Esophagus squamous epithelium (tissue), 5 donors: ENCODE results near the gene RAB27A. TPM values are rescaled to one million over a fixed set of nuclear protein-coding genes. Genes with fewer than 3 reads are reported as not detected.
"Not testable (repeated sequence)": the region's sequence is repeated elsewhere in the genome, so short reads cannot be mapped to it uniquely, and the experiment has no call there.

Experiments used
- DNase-seq: peaks from one replicate; lab custom pipeline; 2025; lab: John Stamatoyannopoulos, UW
- H3K27ac ChIP-seq, 4 donors: fragments of 200-600 bp; sonication (generic); one replicate each; pipeline ENCODE4 v1.5.1; 2016 to 2019; ENCODE audit warnings: mild to moderate bottlenecking in 1 of 4
- H3K27me3 ChIP-seq, 4 donors: fragments of 200-600 bp; sonication (generic); 1 replicate in 3 of 4; 2 replicates in 1 of 4; pipeline versions ENCODE4 v1.5.1 to v1.6.0; 2017 to 2021; ENCODE audit warnings: antibody characterized with exemption in 1 of 4
- H3K36me3 ChIP-seq, 3 donors: fragments of 200-600 bp; sonication (generic); one replicate each; pipeline ENCODE4 v1.5.1; 2016 to 2019
- H3K4me1 ChIP-seq, 3 donors: fragments of 200-600 bp; sonication (generic); one replicate each; pipeline ENCODE4 v1.5.1; 2017 to 2019
- H3K4me3 ChIP-seq, 4 donors: fragments of 200-600 bp; sonication (generic); 1 replicate in 3 of 4; 2 replicates in 1 of 4; pipeline ENCODE4 v1.5.1; 2016 to 2019; ENCODE audit warnings: mild to moderate bottlenecking in 2 of 4, moderate library complexity in 1 of 4
- H3K9me3 ChIP-seq, 3 donors: fragments of 200-600 bp; sonication (generic); one replicate each; pipeline ENCODE4 v1.5.1; 2016 to 2019
- POLR2A ChIP-seq, 4 donors: fragments of 450-650 bp; IDR thresholded peaks; one replicate each; pipeline ENCODE4 v1.6.1; 2017; ENCODE audit warnings: antibody characterized with exemption in 4 of 4, mild to moderate bottlenecking in 4 of 4, moderate library complexity in 3 of 4
- WGBS, 2 donors: methylation state at CpG; one replicate each; pipeline ENCODE4 v1.1.5; 2018; 5-methylcytosine and 5-hydroxymethylcytosine counted together
- intact Hi-C: fragments of 100-400 bp; cut with DNase I; formaldehyde crosslinking; loops from one replicate; pipeline ENCODE4 v1.15.0; 2022
- total RNA-seq, 4 donors: library from RNA; depleted of rRNA; stranded (reverse); fragments of >200 nt; gene quantifications; one replicate each; pipeline ENCODE4 v1.1.0, GENCODE V29; 2016
- TF ChIP-seq, protein P1 (sequence below), 6 experiments: fragments of 450-650 bp in 4 of 6; fragments of 200-600 bp in 2 of 6; sonication (generic) in 2 of 6; IDR thresholded peaks; one replicate each; pipeline ENCODE4 v1.5.1; 2016 to 2019; ENCODE audit warnings: antibody characterized with exemption in 6 of 6, mild to moderate bottlenecking in 4 of 6, moderate library complexity in 4 of 6
- donor health status: DM: yes; HTN: yes; CAD: no.

Gene RAB27A
- total RNA-seq, 4 donors from 2014 or later: 8.7 to 16.2 (median 11.7) TPM

DNA sequence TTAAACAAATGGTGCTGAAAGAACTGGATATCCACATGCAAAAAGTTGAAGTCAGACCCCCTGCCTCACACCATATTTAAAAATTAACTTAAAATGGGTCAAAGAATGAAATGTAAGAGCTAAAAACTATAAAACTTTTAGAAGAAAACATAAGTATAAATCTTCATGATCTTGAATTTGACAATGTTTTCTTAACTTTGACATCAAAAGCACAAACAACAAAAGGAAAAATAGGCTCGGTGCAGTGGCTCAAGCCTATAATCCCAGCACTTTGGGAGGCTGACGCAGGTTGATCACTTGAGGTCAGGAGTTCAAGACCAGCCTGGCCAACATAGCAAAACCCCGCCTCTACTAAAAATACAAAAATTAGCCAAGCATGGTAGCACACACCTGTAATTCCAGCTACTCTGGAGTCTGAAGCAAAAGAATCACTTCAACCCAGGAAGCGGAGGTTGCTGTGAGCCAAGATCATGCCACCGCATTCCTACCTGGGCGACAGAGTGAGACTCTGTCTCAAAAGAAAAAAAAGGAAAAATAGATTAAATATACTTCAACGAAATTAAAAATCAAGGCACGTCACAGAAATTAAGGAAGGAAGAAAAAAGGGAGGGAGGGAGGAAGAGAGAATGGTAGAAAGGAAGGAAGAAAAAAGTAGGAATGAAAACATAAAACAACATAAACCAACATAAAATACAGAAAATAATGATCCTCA, 1.5 kb downstream of the RAB27A start:
- no peaks in the 10 kb centered on the region for H3K9me3 ChIP-seq
- DNase-seq: no peak

GRCh38 chr15:55286442-55287189, 3.0 kb downstream of the RAB27A start:
- H3K27ac ChIP-seq, H3K4me3 ChIP-seq, intact Hi-C loops: not testable (repeated sequence)

More for the DNA sequence above, 1.5 kb downstream of the RAB27A start:
- H3K27me3 ChIP-seq: no peaks in the 10 kb centered on the region
- H3K4me3 ChIP-seq: peak overlapping the region in 3 of 4 donors; percentile 77 to 92 (median 79)
- peak overlapping the region in 2 of 4 donors; percentile 95 to 96 for H3K27ac ChIP-seq
- 65 to 78% methylated on average over 8 of the region's 8 CpGs for WGBS, 2 donors
- peaks cover 0 to 46% (median 14%) of the 10 kb centered on the region in 3 donors for H3K4me1 ChIP-seq
- intact Hi-C loops: loop anchor here (2.0 kb wide), 1 partner anchor 69 kb away; no protein-coding TSS in a partner anchor
- no peaks in the 10 kb centered on the region for H3K36me3 ChIP-seq
- no peak for TF ChIP-seq POLR2A (IDR thresholded peaks at IDR 0.05)
- TF ChIP-seq, protein P1, sequence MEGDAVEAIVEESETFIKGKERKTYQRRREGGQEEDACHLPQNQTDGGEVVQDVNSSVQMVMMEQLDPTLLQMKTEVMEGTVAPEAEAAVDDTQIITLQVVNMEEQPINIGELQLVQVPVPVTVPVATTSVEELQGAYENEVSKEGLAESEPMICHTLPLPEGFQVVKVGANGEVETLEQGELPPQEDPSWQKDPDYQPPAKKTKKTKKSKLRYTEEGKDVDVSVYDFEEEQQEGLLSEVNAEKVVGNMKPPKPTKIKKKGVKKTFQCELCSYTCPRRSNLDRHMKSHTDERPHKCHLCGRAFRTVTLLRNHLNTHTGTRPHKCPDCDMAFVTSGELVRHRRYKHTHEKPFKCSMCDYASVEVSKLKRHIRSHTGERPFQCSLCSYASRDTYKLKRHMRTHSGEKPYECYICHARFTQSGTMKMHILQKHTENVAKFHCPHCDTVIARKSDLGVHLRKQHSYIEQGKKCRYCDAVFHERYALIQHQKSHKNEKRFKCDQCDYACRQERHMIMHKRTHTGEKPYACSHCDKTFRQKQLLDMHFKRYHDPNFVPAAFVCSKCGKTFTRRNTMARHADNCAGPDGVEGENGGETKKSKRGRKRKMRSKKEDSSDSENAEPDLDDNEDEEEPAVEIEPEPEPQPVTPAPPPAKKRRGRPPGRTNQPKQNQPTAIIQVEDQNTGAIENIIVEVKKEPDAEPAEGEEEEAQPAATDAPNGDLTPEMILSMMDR (IDR thresholded peaks at IDR 0.05): no peak

DNA sequence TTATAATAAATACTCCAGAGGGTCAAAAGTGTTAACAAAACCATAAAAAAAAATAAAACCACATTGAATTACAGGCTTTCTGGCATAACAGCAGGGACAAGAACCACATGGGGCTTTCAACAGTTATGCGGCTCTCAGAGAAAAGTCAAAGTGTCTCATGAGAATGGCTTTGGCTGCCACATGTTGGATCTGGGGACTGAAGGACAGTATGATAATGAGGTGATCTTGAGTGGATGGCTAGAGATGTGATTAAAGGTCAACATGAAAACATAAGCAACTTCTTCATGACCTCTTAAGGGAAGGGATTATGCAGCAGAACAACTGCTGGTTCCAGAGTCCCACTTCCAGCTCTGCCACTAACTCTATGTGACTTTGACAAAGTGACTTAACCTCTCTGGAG, 5.2 kb downstream of the RAB27A start:
- TF ChIP-seq, protein P1 (IDR thresholded peaks at IDR 0.05): no peak
- TF ChIP-seq POLR2A (IDR thresholded peaks at IDR 0.05): no peak
- Histone ChIP-seq H3K27me3 (no peaks in the 10 kb centered on the region), H3K4me3 (no peak overlapping the region), H3K36me3 (no peaks in the 10 kb centered on the region), H3K27ac (peak overlapping the region in 1 of 4 donors; percentile 10), H3K4me1 (peaks cover 0 to 64% (median 26%) of the 10 kb centered on the region in 3 donors), H3K9me3 (no peaks in the 10 kb centered on the region)
- no peak for DNase-seq
- WGBS, 2 donors: 52 to 70% methylated on average over 1 of the region's 1 CpG
- intact Hi-C loops: no loop called here

More at GRCh38 chr15:55286442-55287189, 3.0 kb downstream of the RAB27A start:
- not testable (repeated sequence) for H3K27me3 ChIP-seq, H3K9me3 ChIP-seq, H3K36me3 ChIP-seq, DNase-seq
- 85 to 96% methylated on average over 9 of the region's 10 CpGs for WGBS, 2 donors
- H3K4me1 ChIP-seq: peaks cover 0 to 62% (median 25%) of the 10 kb centered on the region in 3 donors

DNA sequence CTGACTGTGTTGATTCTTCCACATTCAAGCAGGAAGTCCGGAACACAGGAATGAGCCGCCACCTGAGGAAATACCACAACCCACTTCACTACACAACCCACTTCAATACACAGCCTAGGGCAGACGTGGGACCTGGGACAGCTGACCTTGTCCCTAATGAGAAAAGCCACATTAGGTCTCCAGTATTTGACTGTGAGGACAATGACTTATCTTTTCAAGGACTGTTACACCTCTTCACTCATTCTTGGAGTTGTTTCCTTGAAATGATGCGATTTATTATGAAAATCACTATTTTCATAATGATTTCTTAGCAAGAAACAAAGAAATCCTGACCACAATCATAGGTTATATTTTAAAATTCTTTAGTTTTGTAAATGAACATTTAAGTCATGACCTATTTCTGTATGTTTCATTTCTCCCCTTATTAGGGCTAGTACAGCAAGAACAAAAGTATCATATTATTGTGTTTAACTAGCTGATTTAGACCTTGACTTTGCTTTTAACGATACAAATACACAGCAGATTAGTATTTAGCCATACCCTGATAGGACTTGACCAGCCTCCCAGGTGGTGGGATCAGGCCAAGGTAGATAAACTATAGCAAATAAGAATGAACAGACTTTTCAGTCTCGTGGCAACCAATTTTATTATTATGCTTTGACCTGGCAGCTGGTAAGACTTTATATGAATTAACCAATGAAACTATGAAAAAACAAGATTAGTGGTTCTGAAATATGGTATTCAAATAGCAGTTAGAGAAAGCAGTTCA, 6.0 kb downstream of the RAB27A start:
- TF ChIP-seq POLR2A (IDR thresholded peaks at IDR 0.05): no peak
- TF ChIP-seq, protein P1 (IDR thresholded peaks at IDR 0.05): no peak
- intact Hi-C loops: no loop called here
- Histone ChIP-seq H3K9me3 (no peaks in the 10 kb centered on the region), H3K27ac (peak overlapping the region in 2 of 4 donors; percentile 10 to 71), H3K4me3 (no peak overlapping the region), H3K27me3 (no peaks in the 10 kb centered on the region), H3K36me3 (no peaks in the 10 kb centered on the region), H3K4me1 (peaks cover 0 to 63% (median 27%) of the 10 kb centered on the region in 3 donors)
- DNase-seq: no peak
- WGBS, 2 donors: 74 to 80% methylated on average over 6 of the region's 6 CpGs

DNA sequence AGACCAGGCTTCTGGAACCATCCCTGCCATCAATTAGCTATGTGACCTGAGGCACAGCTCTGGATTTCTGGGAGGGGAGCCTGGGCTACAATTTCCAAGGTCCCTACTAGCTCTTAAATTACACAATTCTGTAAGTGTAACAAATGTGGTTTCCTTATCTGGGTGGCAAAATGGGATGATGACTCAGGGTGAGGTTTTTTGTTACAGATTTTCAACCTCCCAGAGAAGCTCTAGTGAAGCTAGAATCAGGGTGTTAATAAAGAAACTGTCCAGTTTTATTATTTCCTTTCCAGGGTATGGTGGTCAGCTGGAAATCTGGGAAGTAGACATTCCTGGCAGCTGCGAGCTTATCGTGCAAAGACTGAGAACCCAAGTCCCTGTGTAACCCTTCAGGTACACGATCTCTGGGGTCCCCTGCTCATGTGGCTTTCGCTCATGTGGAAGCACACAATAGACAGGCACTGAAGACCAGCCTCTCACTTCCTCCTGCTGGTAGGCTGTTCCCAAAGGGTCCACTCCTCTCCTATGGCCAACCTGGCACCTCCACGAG, 7.3 kb downstream of the RAB27A start:
- Histone ChIP-seq H3K9me3 (no peaks in the 10 kb centered on the region), H3K27ac (peak overlapping the region in 3 of 4 donors; percentile 36 to 71 (median 67)), H3K27me3 (no peaks in the 10 kb centered on the region), H3K36me3 (no peaks in the 10 kb centered on the region), H3K4me1 (peaks cover 0 to 65% (median 23%) of the 10 kb centered on the region in 3 donors), H3K4me3 (no peak overlapping the region)
- WGBS, 2 donors: 66 to 98% methylated on average over 4 to 5 of the region's 5 CpGs
- intact Hi-C loops: no loop called here
- TF ChIP-seq, protein P1 (IDR thresholded peaks at IDR 0.05): no peak
- TF ChIP-seq POLR2A (IDR thresholded peaks at IDR 0.05): no peak
- DNase-seq: no peak
